GM12891 (cell line): ENCODE measurements around the gene MTCH2.

Experiments used
- DNase-seq: peaks from one replicate; pipeline ENCODE4 v3.0.0; 2011; ENCODE audit warnings: low spot score; ENCODE audit not compliant: insufficient read length
- FAIRE-seq: peaks from 2 replicates; lab custom pipeline; 2011; peaks lifted over from hg19 to GRCh38; lab: Jason Lieb, UNC
- PAX5 ChIP-seq: IDR thresholded peaks from 2 replicates; pipeline ENCODE4 v1.6.1; 2011; ENCODE audit warnings: low read length, moderate library complexity, mild to moderate bottlenecking; ENCODE audit not compliant: insufficient read depth, severe bottlenecking
- POLR2A ChIP-seq: IDR thresholded peaks from 2 replicates; pipeline ENCODE4 v1.6.1; 2011; ENCODE audit warnings: low read depth, low read length, control low read depth
- POLR2AphosphoS5 ChIP-seq: IDR thresholded peaks from 2 replicates; pipeline ENCODE4 v1.6.1; 2011; ENCODE audit warnings: low read depth, low read length, control low read depth
- POU2F2 ChIP-seq: IDR thresholded peaks from 2 replicates; pipeline ENCODE4 v1.6.1; 2011; ENCODE audit warnings: low read depth, mild to moderate bottlenecking, control low read depth, low read length, moderate library complexity
- SPI1 ChIP-seq: IDR thresholded peaks from 2 replicates; pipeline ENCODE4 v1.6.1; 2011; ENCODE audit warnings: low read depth, low read length, control low read depth
- TAF1 ChIP-seq: IDR thresholded peaks from 2 replicates; pipeline ENCODE4 v1.6.1; 2011; ENCODE audit warnings: low read depth, low read length, control low read depth

MTCH2 gene

GRCh38 chr11:47611348-47611794, 31.0 kb downstream of the MTCH2 start:
- TF ChIP-seq PAX5 (no peak), SPI1 (peak; percentile 96)
- FAIRE-seq (peak; percentile 87), DNase-seq (no peak)

- FAIRE-seq (no peak), DNase-seq (no peak)
- no peak for TF ChIP-seq POU2F2
- TF ChIP-seq SPI1 = no peak
- TF ChIP-seq PAX5 = no peak
- no peak for TF ChIP-seq POLR2A
- no peak for TF ChIP-seq TAF1
- no peak for TF ChIP-seq POLR2AphosphoS5
Observed at GRCh38 chr11:47609675-47610074, 32.7 kb downstream of the MTCH2 start.

- no peak for TF ChIP-seq POLR2A
- no peak for TF ChIP-seq SPI1
- TF ChIP-seq TAF1 = no peak
- TF ChIP-seq POLR2AphosphoS5 = no peak
- TF ChIP-seq PAX5 = no peak
- no peak for TF ChIP-seq POU2F2
- FAIRE-seq (no peak), DNase-seq (no peak)
Observed at GRCh38 chr11:47607380-47607779, 35.0 kb downstream of the MTCH2 start.

GRCh38 chr11:47606731-47607130, 35.6 kb downstream of the MTCH2 start:
- no peak for FAIRE-seq
- DNase-seq = no peak
- TF ChIP-seq POU2F2 = no peak
- TF ChIP-seq POLR2AphosphoS5 = no peak
- TF ChIP-seq SPI1 = no peak
- no peak for TF ChIP-seq PAX5

GRCh38 chr11:47605921-47606320, 36.4 kb downstream of the MTCH2 start:
- DNase-seq = no peak
- FAIRE-seq = no peak
- no peak for TF ChIP-seq PAX5
- TF ChIP-seq POU2F2 = no peak
- no peak for TF ChIP-seq POLR2A
- TF ChIP-seq POLR2AphosphoS5 = no peak
- no peak for TF ChIP-seq TAF1
- TF ChIP-seq SPI1 = no peak

GRCh38 chr11:47603295-47603694, 39.1 kb downstream of the MTCH2 start:
- FAIRE-seq = no peak
- TF ChIP-seq TAF1 (no peak), POLR2AphosphoS5 (no peak), POLR2A (no peak), POU2F2 (no peak), SPI1 (no peak), PAX5 (no peak)
- no peak for DNase-seq

- no peak for FAIRE-seq
Observed at GRCh38 chr11:47599902-47600301, 42.5 kb downstream of the MTCH2 start.

GRCh38 chr11:47595967-47596366, 46.4 kb downstream of the MTCH2 start:
- TF ChIP-seq PAX5 = no peak
- no peak for TF ChIP-seq POU2F2
- TF ChIP-seq SPI1 = no peak
- no peak for TF ChIP-seq TAF1
- no peak for TF ChIP-seq POLR2AphosphoS5
- TF ChIP-seq POLR2A = no peak
- DNase-seq (no peak), FAIRE-seq (no peak)

More at GRCh38 chr11:47599902-47600301, 42.5 kb downstream of the MTCH2 start:
- no peak for TF ChIP-seq TAF1
- no peak for TF ChIP-seq POLR2A
- TF ChIP-seq SPI1 = no peak
- no peak for TF ChIP-seq POLR2AphosphoS5
- TF ChIP-seq PAX5 = no peak
- TF ChIP-seq POU2F2 = no peak
- no peak for DNase-seq

- FAIRE-seq = no peak
- TF ChIP-seq TAF1 (no peak), POLR2AphosphoS5 (no peak), POLR2A (no peak), POU2F2 (no peak), SPI1 (no peak), PAX5 (no peak)
- no peak for DNase-seq
Observed at GRCh38 chr11:47595029-47595428, 47.3 kb downstream of the MTCH2 start.
